T47D (cell line): ENCODE data around the gene PPP1R13L.
A peak's percentile ranks its signal among the peaks of the same experiment; 100 is the strongest.

Experiments
- DNase-seq, 2 experiments: peaks; one replicate each; pipeline versions ENCODE4 v3.0.0 to v3.0.0-alpha.2; 2011 to 2012; ENCODE audit warnings: low read depth in 1 of 2, low spot score in 1 of 2
- JUND ChIP-seq: IDR thresholded peaks from 2 replicates; pipeline ENCODE4 v1.6.1; 2012; ENCODE audit warnings: low read depth
- in situ Hi-C: cut with HindIII; loops from 2 replicates; pipeline ENCODE4 v1.10.0; 2016; ENCODE audit warnings: low sequenced_read_pairs, low pct_unique_long_range_greater_than_20kb

PPP1R13L gene

DNA sequence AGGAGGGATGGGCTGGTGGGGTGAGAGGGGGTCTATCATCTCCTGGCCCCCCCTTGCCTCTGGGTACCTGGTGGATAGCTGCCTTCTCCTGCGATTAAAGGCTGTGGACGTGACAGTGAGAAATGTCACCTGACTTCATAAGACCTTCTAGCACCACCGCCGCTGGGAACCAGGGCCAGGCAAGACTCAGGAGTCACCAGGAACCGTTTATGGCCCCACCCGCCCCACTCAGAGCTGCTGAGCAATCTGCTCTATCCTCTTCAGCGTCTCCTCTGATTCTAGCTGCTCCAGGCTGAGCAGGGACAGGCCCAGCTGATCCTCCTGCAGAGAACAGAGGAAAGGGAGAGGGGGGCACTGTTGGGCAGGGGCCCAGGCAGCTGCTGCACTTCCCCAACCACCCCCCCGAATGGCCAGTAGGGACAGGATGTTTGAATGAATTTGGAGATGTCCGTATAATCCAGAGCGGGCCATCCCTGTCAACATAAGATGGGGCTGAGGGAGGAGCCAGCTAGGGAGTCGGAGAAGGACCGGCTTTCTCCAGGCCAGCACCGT, 53.4 kb downstream of the PPP1R13L start:
- DNase-seq: no peak
- in situ Hi-C loops: no loop called here
- no peak for TF ChIP-seq JUND

DNA sequence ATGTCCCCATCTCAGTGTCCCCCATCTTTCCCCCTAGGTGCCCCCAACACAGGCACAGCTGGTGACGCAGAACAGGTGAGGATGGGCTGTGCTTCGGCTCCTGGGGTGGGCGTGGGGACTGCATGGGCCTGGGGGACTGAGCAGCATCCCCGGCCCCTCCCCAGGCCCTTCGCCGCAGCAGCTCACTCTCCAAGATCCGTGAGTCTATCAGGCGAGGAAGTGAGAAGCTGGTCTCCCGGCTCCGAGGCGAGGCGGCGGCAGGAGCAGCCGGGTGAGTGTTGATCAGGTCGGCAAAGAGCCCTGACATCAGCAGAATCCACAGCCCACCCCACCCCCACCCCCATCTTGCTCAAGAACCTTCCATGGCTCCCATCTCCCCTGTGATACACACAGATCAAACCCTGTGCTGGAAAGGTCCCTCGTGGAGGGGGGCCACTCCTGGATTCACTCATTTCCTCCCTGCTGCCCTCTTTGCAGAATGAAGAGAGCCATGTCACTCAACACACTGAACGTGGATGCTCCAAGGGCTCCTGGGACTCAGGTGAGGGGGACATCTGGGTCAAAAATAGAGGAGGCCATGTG, 54.3 kb downstream of the PPP1R13L start:
- TF ChIP-seq JUND: no peak
- in situ Hi-C loops: no loop called here
- no peak for DNase-seq

DNA sequence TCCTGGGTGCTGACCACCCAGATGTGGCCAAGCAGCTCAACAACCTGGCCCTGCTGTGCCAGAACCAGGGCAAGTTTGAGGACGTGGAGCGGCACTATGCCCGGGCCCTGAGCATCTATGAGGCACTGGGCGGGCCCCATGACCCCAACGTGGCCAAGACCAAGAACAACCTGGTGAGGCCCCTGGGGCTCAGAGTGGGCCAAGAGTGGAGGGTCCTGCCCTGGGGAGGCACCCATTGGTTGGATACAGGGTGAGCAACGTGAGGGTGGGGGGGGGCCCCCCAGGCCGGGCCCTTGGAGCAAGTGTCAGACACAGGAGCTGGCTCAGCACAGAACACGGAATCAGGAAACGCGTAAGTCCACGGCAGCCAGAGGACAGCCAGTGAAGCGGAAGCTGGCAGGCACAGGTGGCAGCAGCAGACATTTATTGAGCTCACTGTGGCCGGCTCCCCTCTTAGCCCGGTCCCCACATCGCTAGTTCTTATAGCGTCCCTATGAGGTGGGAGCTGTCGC, 55.4 kb downstream of the PPP1R13L start:
- in situ Hi-C loops: no loop called here
- no peak for TF ChIP-seq JUND
- DNase-seq: no peak

DNA sequence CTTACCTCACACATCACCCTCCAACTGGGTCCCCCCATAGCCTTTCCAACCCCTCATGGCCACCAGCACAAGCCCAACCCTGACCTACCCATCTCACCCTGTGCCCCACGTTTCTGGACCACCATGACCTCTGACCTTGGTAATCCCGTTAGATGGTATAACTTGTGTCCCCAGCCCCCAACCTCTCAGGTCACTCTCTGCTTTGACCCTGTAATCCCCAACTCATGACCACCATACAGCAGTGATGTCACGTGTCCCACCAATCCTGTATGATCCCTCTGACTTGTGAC, 55.8 kb downstream of the PPP1R13L start:
- DNase-seq: no peak
- TF ChIP-seq JUND: no peak
- in situ Hi-C loops: no loop called here

DNA sequence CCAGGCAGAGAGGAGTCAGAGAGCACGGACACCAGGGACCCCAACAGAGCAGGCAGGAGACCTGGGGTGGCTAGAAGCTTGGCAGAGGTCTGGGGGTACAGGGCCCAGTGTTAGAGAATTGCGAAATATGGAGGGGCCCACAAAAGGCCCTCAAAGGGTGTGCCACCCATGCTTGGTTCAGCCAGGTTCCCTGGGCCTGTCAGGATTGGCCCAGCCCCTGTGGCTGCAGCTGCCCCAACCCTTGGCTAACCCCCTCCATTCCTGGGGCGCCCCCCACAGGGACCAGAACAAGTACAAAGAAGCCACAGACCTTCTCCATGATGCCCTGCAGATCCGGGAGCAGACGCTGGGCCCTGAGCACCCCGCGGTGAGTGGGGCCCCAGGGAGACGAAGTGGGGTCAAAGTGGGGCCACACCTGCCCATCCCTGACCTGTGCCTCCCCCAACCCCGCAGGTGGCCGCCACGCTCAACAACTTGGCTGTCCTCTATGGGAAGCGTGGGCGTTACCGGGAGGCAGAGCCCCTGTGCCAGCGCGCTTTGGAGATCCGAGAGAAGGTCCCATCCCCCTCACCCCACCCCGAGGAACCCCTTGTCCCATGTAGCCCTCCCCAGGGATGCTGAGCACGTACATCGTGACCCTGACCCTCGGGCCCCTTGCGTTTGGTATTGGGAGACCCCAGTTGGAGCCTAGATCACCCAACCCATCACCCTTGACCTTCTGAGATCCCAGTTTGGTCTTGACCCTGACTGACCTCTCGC, 56.3 kb downstream of the PPP1R13L start:
- no peak for DNase-seq
- no peak for TF ChIP-seq JUND
- in situ Hi-C loops: no loop called here

DNA sequence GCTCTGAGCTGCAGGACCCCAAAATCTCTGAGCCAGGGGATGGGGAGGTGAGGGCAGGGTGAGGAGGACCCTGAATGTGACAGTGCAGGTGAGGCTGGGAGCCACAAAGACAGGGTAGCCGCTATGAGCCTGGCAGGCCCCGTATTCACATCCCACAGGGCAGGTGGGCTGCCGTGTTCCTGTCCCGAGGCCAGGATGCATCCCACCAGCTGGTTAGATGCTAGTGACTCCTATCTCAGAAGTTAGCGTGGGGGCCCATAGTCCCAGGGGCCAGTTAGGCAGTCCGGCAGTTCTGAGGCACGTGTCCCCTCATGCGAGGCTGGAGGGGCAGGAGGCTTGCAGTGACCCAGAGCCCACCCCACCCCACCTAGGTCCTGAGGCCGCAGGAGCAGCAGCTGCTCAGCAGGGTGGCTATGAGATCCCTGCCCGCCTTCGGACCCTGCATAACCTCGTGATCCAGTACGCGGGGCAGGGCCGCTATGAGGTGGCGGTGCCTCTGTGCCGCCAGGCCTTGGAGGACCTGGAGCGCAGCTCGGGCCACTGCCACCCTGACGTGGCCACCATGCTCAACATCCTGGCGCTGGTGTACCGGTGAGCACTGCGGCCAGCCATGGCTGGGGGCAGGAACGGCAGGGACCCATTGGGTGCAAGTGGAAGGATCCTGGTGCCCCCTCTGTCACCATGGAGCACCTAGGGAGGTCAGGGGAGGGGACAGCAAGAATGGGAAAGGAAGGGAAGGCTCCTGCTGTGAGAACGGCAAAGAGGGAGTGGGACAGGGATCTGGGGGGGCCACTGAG, 57.1 kb downstream of the PPP1R13L start:
- TF ChIP-seq JUND: no peak
- no peak for DNase-seq
- in situ Hi-C loops: no loop called here

DNA sequence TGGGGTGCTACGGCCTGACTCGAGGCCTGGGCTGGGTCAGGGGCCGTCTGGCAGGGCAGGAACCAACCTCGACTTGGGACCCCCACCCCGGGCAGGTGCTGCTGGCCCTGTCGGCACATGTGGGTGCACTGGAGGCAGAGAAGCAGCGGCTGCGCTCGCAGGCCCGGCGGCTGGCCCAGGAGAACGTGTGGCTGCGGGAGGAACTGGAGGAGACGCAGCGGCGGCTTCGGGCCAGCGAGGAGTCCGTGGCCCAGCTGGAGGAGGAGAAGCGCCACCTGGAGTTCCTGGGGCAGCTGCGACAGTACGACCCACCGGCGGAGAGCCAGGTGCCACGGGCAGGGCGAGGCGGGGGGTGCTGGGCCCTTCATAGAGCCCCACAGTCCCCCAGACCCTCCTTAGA, 58.4 kb downstream of the PPP1R13L start:
- no peak for DNase-seq
- no peak for TF ChIP-seq JUND
- in situ Hi-C loops: no loop called here

DNA sequence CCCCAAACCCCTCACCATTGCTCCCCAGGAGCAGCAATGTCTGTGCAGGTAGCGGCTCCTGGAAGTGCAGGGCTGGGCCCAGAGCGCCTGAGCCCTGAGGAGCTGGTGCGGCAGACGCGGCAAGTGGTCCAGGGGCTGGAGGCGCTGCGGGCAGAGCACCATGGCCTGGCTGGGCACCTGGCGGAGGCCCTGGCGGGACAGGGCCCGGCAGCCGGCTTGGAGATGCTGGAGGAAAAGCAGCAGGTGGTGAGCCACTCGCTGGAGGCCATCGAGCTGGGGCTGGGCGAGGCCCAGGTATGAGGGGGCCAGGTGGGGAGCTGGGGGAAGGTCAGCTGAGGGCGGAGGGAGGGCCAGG, 59.4 kb downstream of the PPP1R13L start:
- in situ Hi-C loops: no loop called here
- DNase-seq: no peak
- no peak for TF ChIP-seq JUND

DNA sequence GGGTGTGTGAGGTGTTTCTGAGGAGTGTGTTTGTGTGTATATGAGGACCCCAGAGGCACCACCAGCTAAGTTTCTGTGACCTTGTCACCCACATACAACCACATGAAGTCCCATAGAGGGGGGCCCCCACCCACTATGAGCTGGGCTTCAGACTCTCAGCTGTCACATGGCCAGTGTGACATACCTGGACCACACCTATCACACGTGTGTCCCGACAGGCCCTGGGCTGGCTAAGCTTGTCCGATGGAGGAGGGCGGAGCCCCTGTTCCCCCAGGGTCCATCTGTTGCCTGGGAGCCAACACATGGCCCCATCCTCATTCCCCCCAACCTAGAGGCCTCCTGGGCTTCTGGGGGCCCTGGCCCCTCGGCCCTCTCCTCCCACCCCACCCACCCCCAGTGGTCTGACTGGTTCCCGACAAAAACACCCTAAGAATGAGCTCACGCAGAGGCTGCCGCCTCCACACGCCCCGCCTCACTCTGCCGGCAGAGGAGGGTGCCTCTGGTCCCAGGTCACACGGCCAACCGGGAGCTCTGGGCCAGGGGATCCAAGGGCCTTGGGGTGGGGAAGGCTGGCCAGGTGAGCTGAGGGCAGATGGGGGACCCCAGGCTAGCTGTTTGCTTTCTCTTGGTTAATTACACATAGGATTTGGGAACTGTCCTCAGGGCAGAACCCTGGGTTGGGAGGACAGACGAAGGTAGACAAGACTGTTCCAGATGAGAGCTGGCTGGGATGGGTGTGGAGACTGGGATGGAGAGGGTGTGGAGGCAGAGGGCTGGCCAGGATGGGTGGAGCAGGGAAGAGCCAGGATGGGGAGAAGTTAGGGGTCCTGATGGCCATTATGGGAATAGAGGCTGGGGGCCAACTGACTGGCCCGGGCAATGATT, 60.0 kb downstream of the PPP1R13L start:
- no peak for DNase-seq
- in situ Hi-C loops: no loop called here
- TF ChIP-seq JUND: no peak

DNA sequence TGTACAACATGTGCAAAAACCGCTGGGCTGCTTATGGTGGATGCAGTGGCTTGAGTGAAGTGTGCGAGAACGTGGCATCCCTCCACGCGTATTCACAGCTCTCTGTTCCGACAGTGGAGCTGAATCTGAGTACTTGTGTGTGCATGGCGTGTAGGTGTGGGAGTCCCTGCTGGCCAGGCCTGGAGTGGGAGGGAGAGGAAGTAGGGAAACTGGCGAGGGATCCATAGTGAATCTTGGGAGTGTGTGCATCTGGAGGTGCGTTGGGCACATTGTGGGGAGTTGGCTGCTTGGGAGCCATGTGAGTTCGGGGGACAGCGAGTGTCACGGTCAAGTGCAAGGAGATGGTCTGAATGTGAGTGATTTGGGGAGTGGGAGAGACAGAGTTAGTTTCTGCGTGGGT, 62.0 kb downstream of the PPP1R13L start:
- TF ChIP-seq JUND: no peak
- in situ Hi-C loops: no loop called here
- no peak for DNase-seq

DNA sequence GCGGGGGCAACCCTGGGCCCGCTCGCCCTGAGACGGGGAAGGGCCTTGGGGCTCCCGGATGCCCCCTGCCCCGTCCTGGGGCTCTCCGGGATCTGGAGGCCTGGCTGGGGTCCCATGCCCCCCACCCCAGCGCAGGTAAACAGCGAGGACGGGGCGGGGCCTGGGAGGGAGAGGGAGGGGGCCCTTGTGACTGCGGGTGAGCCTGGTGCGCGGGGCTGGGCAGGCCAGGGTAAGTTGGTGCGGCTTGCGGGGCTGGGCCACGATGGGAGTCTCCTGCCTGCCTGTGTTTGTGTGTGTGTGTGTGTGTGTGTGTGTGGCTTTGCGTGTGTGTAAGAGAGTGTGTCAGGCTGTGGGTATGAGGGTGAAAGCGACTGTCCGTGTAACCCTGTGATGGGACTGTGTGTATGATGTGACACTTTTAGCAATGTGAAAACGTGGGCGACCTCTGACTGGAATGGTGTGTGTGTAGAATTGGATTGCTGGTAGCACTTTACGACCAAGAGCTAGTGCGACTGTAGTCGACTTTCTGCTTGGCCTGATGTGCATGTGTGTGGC, 63.9 kb downstream of the PPP1R13L start:
- in situ Hi-C loops: no loop called here
- peak in 1 of 2 experiments; percentile 27 for DNase-seq
- no peak for TF ChIP-seq JUND
